ENCODE results near the gene KRT10.

KRT10 gene

GRCh38 chr17:40848583-40849235, 26.3 kb upstream of the KRT10 start:
- no peak overlapping the region for H3K4me3 Mint-ChIP-seq
- H3K27ac Mint-ChIP-seq = no peak overlapping the region
- H3K36me3 Mint-ChIP-seq = no peaks in the 10 kb centered on the region
- no peaks in the 10 kb centered on the region for H3K9me3 Mint-ChIP-seq
- peaks cover 27 to 43% of the 10 kb centered on the region in 2 donors for H3K27me3 Mint-ChIP-seq
- DNase-seq (no peak), ATAC-seq (replicated peaks) (no peak)
- no peaks in the 10 kb centered on the region for H3K4me1 Mint-ChIP-seq

- ATAC-seq (replicated peaks) (no peak), DNase-seq (no peak)
- no peak overlapping the region for H3K4me3 Mint-ChIP-seq
- H3K9me3 Mint-ChIP-seq = no peaks in the 10 kb centered on the region
- no peak overlapping the region for H3K27ac Mint-ChIP-seq
- no peaks in the 10 kb centered on the region for H3K4me1 Mint-ChIP-seq
- no peaks in the 10 kb centered on the region for H3K36me3 Mint-ChIP-seq
- H3K27me3 Mint-ChIP-seq = peaks cover 39% of the 10 kb centered on the region in 2 donors
Observed at GRCh38 chr17:40846515-40847144, 24.2 kb upstream of the KRT10 start.

DNA sequence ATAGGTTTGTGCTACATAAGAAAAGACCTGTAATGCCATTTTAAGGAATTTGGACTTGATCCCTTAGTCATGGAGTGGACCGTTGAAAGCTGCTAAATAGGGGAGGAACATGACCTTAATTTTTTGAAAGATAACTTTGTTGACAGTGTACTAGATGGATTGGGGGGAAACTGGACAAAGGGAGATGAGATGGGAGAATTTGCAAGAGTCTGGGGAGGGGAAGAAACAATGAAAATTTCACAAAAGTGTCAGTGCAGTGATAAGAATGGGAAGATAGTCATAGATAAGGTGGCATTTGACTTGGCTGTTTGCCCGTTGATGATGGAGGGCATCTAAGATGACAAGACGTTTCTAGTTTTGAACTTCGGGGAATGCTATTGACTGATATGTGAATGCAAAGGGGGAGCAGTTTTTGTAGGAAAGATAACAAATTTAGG, 22.3 kb upstream of the KRT10 start:
- Mint-ChIP-seq H3K36me3 (peaks cover 0 to 7% of the 10 kb centered on the region in 2 donors), H3K4me3 (no peak overlapping the region), H3K27me3 (peaks cover 40 to 47% of the 10 kb centered on the region in 2 donors), H3K9me3 (no peaks in the 10 kb centered on the region), H3K27ac (no peak overlapping the region), H3K4me1 (no peaks in the 10 kb centered on the region)
- DNase-seq (no peak), ATAC-seq (replicated peaks) (no peak)

DNA sequence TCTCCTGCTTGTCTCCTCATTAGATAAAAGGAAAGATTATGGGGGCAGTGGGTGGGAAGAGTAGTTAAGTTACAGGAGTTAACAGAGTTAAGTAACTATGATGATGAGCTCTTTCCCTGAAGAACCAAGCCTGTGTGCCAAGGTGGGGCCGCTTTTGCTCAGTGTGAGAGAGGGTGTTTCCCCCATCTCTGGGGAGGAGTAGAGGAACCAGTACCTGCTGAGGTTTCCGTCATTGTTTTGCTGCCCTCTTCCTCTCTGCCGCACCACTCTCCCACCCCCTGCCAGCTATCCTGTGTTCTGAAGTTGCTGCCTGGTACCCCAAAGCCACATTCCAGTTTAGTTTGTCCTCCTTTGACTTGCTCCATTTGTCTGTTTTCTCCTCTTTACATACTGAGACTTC, 20.8 kb upstream of the KRT10 start:
- Mint-ChIP-seq H3K4me1 (no peaks in the 10 kb centered on the region), H3K4me3 (no peak overlapping the region), H3K36me3 (peaks cover 0 to 7% of the 10 kb centered on the region in 2 donors), H3K27me3 (peaks cover 40 to 47% of the 10 kb centered on the region in 2 donors), H3K9me3 (no peaks in the 10 kb centered on the region), H3K27ac (no peak overlapping the region)
- DNase-seq = no peak
- ATAC-seq (replicated peaks) = peak in 1 of 2 donors; percentile 69

DNA sequence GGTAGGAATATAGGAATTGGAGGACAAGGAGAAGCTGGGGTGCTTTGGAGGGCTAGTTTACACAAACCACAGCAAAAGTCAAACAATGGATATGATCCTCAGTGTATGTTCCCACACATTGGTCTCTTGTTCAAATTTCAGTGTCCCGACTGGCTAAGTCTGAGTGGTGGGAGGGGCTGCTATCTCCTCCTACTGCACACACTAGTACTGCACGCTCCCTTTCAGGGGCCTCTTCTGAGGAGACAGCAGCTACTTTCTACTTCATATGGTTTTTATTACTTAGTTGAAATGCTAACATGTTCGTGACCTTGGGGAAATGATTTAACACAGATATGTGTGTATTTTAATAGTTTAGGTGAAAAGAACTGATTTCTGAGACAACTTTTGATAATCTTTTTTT, 18.8 kb upstream of the KRT10 start:
- Mint-ChIP-seq H3K4me1 (no peaks in the 10 kb centered on the region), H3K4me3 (no peak overlapping the region), H3K27me3 (peaks cover 40 to 47% of the 10 kb centered on the region in 2 donors), H3K27ac (no peak overlapping the region), H3K36me3 (peaks cover 0 to 8% of the 10 kb centered on the region in 2 donors), H3K9me3 (no peaks in the 10 kb centered on the region)
- no peak for ATAC-seq (replicated peaks)
- DNase-seq = no peak

DNA sequence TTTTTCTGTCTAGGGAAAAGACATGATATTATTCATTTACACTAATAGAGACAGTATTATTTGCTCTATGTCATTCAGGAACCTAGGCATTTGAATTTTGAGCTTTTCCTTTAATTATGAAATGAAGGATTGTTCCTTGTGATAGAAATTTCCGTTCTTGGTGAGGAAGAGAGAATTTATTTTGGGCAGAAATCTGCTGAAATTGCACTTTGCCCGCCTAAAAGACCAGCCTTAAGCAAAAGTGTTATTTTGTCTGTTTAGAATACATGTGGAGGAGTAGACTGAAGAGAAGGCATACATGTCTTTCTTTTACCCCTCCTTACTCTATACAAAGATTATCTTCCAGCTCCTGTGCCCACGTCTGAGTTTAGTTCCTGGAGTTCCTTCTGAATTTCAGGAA, 16.8 kb upstream of the KRT10 start:
- DNase-seq (no peak), ATAC-seq (replicated peaks) (no peak)
- peaks cover 11 to 21% of the 10 kb centered on the region in 2 donors for H3K36me3 Mint-ChIP-seq
- H3K4me1 Mint-ChIP-seq = no peaks in the 10 kb centered on the region
- no peak overlapping the region for H3K27ac Mint-ChIP-seq
- no peak overlapping the region for H3K4me3 Mint-ChIP-seq
- peaks cover 21 to 27% of the 10 kb centered on the region in 2 donors for H3K27me3 Mint-ChIP-seq
- no peaks in the 10 kb centered on the region for H3K9me3 Mint-ChIP-seq

DNA sequence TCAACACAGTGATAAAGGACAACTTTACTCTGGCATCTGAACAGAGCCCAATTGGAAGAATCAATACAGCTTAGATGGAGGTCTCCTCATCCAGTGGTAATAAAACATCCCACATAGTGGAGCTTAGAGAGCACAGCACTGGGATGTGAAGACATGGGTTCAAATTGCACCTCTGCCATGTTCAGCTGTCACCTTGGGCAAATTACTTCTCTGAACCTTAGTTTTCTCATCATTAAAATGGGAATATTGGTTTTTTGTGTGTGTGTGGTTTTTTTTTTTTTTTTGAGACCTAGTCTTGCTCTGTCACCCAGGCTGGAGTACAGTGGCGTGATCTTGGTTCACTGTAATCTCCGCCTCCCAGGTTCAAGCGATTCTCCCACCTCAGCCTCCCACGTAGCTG, 13.6 kb upstream of the KRT10 start:
- no peak for ATAC-seq (replicated peaks)
- H3K27ac Mint-ChIP-seq = no peak overlapping the region
- no peak for DNase-seq

DNA sequence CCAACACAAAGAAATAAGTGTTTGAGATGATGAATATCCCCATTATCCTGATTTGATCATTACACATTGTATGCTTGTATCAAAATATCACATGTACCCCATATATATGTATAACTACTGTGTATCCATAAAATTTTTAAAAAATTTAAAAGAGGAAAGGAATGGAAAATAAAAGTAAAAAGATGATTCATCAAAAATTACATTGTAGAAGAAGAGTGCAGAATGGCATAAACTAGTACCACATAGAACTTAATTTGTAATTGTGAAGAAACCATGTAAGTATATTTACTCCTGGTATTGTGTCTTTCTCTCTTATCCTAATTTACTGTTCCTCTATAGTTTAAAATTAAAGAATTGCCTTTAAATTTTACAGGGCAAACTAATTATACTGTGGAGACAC, 11.5 kb upstream of the KRT10 start:
- DNase-seq (no peak), ATAC-seq (replicated peaks) (no peak)
- H3K27me3 Mint-ChIP-seq = no peaks in the 10 kb centered on the region
- peaks cover 0 to 4% of the 10 kb centered on the region in 2 donors for H3K9me3 Mint-ChIP-seq
- H3K4me1 Mint-ChIP-seq = no peaks in the 10 kb centered on the region
- H3K36me3 Mint-ChIP-seq = peaks cover 13 to 26% of the 10 kb centered on the region in 2 donors
- no peak overlapping the region for H3K27ac Mint-ChIP-seq
- H3K4me3 Mint-ChIP-seq = no peak overlapping the region

More for the DNA sequence above, 13.6 kb upstream of the KRT10 start:
- H3K4me3 Mint-ChIP-seq = no peak overlapping the region
- no peaks in the 10 kb centered on the region for H3K4me1 Mint-ChIP-seq
- H3K27me3 Mint-ChIP-seq = peaks cover 5 to 7% of the 10 kb centered on the region in 2 donors
- H3K36me3 Mint-ChIP-seq = peaks cover 11 to 22% of the 10 kb centered on the region in 2 donors
- H3K9me3 Mint-ChIP-seq = no peaks in the 10 kb centered on the region

DNA sequence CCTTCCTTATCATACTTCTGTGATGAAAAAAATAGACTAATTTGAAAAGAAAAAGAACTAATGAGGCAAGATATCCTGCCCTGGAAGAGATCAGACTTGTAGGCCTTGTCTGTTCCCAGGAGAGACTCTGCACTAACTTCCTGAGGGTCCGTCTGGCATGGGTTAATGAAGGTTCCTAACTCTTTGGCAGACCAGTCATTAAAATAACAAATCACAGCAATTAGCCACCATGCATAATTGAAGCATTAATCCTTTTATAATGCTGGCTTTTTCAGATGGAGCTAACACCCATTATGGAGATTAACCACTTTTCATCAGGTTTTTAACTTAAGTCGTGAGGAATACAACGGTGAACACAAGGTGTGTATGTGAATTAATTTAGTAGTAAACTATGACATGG, 10.4 kb upstream of the KRT10 start:
- no peaks in the 10 kb centered on the region for H3K4me1 Mint-ChIP-seq
- H3K27me3 Mint-ChIP-seq = no peaks in the 10 kb centered on the region
- ATAC-seq (replicated peaks) (no peak), DNase-seq (no peak)
- H3K36me3 Mint-ChIP-seq = peaks cover 13 to 32% of the 10 kb centered on the region in 2 donors
- peaks cover 0 to 4% of the 10 kb centered on the region in 2 donors for H3K9me3 Mint-ChIP-seq
- no peak overlapping the region for H3K27ac Mint-ChIP-seq
- no peak overlapping the region for H3K4me3 Mint-ChIP-seq

DNA sequence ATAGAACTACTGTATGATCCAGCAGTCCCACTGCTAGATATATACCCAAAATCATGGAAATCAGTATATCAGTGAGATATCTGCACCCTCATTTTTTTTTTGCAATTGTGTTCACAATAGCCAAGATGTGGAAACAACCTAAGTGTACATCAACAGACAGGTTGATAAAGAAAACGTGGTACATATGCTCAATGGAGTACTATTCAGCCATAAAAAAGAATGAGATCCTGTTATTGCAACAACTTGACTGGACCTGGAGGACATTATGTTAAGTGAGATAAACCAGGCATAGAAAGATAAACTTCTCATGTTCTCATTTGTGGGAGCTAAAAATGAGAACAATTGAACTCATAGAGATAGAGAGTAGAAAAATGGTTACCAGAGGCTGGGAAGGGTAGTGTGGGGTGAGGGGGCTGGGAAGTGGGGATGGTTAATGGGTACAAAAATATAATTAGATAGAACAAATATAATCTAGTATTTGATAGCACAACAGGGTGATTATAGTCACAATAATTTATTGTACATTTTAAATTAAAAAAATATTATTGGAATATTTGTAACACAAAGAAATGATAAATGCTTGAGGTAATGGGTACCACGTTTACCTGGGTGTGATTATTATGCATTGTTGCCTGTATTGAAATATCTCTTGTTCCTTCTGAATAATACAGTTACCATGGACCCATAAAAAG, 7.8 kb upstream of the KRT10 start:
- Mint-ChIP-seq H3K27me3 (peaks cover 13% of the 10 kb centered on the region in 2 donors), H3K27ac (no peak overlapping the region), H3K9me3 (peaks cover 0 to 4% of the 10 kb centered on the region in 2 donors), H3K4me3 (no peak overlapping the region), H3K4me1 (no peaks in the 10 kb centered on the region), H3K36me3 (peaks cover 20 to 45% of the 10 kb centered on the region in 2 donors)
- ATAC-seq (replicated peaks) (no peak), DNase-seq (no peak)

GRCh38 chr17:40828454-40829044, 6.1 kb upstream of the KRT10 start:
- DNase-seq (no peak), ATAC-seq (replicated peaks) (no peak)
- Mint-ChIP-seq H3K27ac (no peak overlapping the region), H3K36me3 (peaks cover 17 to 40% of the 10 kb centered on the region in 2 donors), H3K9me3 (peaks cover 0 to 4% of the 10 kb centered on the region in 2 donors), H3K4me1 (peaks cover 0 to 10% of the 10 kb centered on the region in 2 donors), H3K27me3 (peaks cover 13% of the 10 kb centered on the region in 2 donors), H3K4me3 (no peak overlapping the region)

DNA sequence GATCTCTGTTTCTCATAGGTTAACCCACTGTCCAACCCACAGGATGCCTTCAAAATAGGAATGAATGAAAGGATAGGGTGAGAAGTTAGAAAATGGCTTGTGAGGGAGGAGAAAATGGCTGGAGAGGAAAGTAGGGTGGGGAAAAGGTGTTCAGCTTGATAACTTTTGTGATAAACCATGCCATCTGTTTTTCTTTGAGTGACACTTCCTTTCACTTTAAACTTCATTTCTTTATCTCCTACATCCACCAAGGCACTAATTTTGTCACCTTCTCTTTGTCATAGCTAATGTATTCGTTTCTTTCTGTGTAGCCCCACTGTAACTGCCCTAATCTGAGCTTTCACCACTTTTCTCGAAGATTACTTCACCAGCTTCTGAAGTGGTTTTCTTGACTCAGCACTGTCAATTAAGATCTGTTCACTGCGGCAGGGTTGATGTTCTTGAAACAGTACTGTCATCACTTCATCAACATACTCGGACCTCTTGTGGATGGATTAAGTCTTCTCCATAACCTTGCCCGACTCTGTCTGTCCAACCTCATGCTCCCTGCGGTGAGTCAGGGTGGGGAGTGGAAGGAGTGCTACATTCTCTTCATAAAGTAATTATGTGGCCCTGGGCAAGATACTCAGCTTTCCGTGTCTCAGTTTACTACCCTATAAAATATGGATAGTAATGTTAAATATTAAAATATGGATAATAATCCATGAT, 5.5 kb upstream of the KRT10 start:
- DNase-seq = no peak

DNA sequence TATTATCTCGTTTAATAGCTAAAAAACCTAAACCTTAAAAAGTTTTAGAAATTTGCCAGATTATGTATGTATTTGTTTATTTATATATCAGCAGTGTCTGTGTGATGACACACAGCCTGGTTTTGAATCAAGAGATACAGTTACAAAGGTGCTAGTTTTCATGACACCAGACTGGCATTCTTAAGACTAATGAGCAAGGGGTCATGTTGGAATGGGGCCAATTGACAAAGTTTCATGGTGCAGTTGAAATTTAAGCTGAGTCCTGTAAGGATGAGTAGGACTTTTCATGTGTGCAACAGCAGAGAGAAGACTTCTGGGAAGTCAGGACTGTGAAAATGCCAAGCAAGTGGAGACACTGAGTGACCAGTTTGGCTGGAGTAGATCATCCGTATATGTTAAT, 3.2 kb upstream of the KRT10 start:
- Mint-ChIP-seq H3K4me3 (no peak overlapping the region), H3K36me3 (peaks cover 22 to 44% of the 10 kb centered on the region in 2 donors), H3K27me3 (peaks cover 13 to 19% of the 10 kb centered on the region in 2 donors), H3K27ac (no peak overlapping the region), H3K9me3 (peaks cover 0 to 4% of the 10 kb centered on the region in 2 donors), H3K4me1 (peaks cover 0 to 10% of the 10 kb centered on the region in 2 donors)
- DNase-seq = no peak
- ATAC-seq (replicated peaks) = no peak

More for the DNA sequence above, 5.5 kb upstream of the KRT10 start:
- Mint-ChIP-seq H3K27ac (no peak overlapping the region), H3K36me3 (peaks cover 17 to 37% of the 10 kb centered on the region in 2 donors), H3K27me3 (peaks cover 13% of the 10 kb centered on the region in 2 donors), H3K9me3 (peaks cover 0 to 4% of the 10 kb centered on the region in 2 donors), H3K4me1 (peaks cover 0 to 10% of the 10 kb centered on the region in 2 donors), H3K4me3 (no peak overlapping the region)
- no peak for ATAC-seq (replicated peaks)
